Measurements from ENCODE around the gene CPO.

DNA sequence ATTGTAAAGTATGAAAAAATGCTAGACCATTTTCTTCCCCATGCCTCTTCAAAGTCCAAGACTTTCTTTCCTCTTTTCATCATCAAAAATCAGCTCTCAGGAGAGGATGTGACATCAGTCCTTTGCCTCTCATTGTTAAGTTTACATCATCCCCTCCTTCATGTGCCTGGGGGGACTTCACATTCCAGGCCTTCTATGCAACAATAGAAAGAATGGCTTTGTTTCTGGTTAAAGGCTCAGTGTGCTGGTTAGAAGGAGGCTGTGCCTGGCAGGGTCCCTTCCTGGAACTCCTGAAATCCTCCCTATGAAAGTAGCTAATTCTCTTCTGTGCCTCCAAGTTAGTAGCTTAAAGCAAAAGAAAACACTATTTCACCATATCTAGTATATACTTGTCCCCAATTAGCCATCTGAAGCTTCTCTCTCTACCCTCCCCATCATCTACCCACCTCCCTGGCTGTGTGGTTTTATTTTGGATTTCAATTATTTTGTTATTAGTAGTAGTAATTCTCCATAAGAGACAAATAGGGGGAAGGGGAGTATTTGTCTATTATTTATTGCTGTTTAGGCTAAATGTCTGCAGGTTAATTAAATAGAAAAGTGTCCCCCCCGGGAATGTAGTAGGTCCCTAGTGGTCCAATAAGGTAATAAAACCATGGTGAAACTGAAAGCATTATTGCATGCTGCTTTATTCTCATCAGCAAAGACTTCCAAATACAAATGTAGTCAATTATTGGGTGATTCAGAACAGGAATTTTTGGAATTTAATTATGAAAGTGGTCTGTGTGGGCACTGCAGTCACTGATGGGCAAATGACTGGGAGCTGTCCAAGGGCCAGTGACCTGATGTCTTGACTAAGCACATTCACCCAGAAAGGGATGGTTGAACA, 69.0 kb downstream of the CPO start:
- TF ChIP-seq POLR2A (IDR thresholded peaks at IDR 0.05) = no peak
- TF ChIP-seq, protein P1, sequence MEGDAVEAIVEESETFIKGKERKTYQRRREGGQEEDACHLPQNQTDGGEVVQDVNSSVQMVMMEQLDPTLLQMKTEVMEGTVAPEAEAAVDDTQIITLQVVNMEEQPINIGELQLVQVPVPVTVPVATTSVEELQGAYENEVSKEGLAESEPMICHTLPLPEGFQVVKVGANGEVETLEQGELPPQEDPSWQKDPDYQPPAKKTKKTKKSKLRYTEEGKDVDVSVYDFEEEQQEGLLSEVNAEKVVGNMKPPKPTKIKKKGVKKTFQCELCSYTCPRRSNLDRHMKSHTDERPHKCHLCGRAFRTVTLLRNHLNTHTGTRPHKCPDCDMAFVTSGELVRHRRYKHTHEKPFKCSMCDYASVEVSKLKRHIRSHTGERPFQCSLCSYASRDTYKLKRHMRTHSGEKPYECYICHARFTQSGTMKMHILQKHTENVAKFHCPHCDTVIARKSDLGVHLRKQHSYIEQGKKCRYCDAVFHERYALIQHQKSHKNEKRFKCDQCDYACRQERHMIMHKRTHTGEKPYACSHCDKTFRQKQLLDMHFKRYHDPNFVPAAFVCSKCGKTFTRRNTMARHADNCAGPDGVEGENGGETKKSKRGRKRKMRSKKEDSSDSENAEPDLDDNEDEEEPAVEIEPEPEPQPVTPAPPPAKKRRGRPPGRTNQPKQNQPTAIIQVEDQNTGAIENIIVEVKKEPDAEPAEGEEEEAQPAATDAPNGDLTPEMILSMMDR (IDR thresholded peaks at IDR 0.05) = no peak
